ENCODE data around the gene NR3C2.

Gene NR3C2

DNA sequence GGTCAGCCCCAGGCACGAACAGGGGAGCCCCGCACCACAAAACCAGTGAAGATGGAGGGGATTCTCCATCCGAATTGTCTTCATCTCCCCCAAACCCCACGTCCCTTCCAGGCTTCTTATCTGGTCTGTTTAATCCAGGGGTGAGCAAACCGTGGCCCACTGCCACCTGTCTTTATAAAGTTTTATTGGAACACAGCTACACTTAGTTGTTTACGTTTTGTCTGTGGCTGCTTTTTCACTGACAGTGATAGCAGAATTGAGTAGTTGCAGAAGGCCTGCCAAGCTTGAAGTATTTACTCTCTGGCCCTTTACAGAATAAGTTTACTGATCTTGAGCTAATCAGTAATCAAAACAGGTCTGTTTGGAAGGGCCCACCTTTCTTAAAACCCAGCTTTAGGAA lies 386.4 kb downstream of the NR3C2 start:
- Histone ChIP-seq H3K27ac (ENCODE audit: low read depth, low read length) (peak overlapping the region; percentile 89), H4K20me1 (ENCODE audit: low read depth, low read length) (no peaks in the 10 kb centered on the region), H3K27me3 (ENCODE audit: low read length) (no peaks in the 10 kb centered on the region), H3K9me2 (replicated peaks; ENCODE audit: insufficient read depth, low read length) (no peaks in the 10 kb centered on the region), H3K36me3 (ENCODE audit: low read length) (no peaks in the 10 kb centered on the region), H3K4me2 (ENCODE audit: low read depth, low read length, poor library complexity, severe bottlenecking) (peak overlapping the region; percentile 31), H2AFZ (ENCODE audit: low read depth, low read length, severe bottlenecking) (peak overlapping the region; percentile 78), H3K9me3 (ENCODE audit: insufficient read depth, low read length) (no peaks in the 10 kb centered on the region), H3K9ac (ENCODE audit: low read length) (peak overlapping the region; percentile 19), H3F3A (ENCODE audit: insufficient read depth) (peaks cover 45% of the 10 kb centered on the region), H3K79me2 (ENCODE audit: insufficient read depth, low read length) (no peaks in the 10 kb centered on the region), H3K4me3 (ENCODE audit: insufficient read depth, low read length, poor library complexity, severe bottlenecking) (no peak overlapping the region)
- TF ChIP-seq, protein P1, sequence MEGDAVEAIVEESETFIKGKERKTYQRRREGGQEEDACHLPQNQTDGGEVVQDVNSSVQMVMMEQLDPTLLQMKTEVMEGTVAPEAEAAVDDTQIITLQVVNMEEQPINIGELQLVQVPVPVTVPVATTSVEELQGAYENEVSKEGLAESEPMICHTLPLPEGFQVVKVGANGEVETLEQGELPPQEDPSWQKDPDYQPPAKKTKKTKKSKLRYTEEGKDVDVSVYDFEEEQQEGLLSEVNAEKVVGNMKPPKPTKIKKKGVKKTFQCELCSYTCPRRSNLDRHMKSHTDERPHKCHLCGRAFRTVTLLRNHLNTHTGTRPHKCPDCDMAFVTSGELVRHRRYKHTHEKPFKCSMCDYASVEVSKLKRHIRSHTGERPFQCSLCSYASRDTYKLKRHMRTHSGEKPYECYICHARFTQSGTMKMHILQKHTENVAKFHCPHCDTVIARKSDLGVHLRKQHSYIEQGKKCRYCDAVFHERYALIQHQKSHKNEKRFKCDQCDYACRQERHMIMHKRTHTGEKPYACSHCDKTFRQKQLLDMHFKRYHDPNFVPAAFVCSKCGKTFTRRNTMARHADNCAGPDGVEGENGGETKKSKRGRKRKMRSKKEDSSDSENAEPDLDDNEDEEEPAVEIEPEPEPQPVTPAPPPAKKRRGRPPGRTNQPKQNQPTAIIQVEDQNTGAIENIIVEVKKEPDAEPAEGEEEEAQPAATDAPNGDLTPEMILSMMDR (IDR thresholded peaks at IDR 0.05; ENCODE audit: insufficient read depth, low read length, poor library complexity, severe bottlenecking): no peak
- no peak for TF ChIP-seq EZH2phosphoT487 (conservative IDR thresholded peaks at IDR 0.05; ENCODE audit: low read length)

DNA sequence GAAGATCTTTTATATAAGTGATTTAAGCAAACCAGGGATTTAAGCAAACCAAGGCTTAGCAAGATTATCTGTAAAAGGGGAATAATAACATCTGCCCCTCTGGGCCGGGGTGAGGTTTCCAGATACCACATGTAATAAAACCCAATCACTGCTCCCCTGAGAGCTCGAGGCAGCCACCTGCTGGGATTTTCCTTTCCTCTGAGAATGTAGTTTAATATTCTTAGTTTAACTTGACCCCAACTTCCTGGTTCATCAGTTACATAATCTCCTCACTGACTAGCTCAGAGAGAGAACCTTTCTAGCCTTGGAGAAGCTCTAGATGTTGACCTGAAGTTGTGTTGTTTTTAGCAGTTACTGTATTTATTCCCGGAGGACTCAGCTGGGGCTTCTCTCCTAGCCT lies 387.9 kb downstream of the NR3C2 start:
- peak overlapping the region; percentile 43 for H2AFZ ChIP-seq (ENCODE audit: low read depth, low read length, severe bottlenecking)
- H3K4me2 ChIP-seq (ENCODE audit: low read depth, low read length, poor library complexity, severe bottlenecking): peak overlapping the region; percentile 60
- peaks cover 45% of the 10 kb centered on the region for H3F3A ChIP-seq (ENCODE audit: insufficient read depth)
- no peaks in the 10 kb centered on the region for H3K9me3 ChIP-seq (ENCODE audit: insufficient read depth, low read length)
- no peaks in the 10 kb centered on the region for H3K27me3 ChIP-seq (ENCODE audit: low read length)
- H3K36me3 ChIP-seq (ENCODE audit: low read length): no peaks in the 10 kb centered on the region
- no peaks in the 10 kb centered on the region for H3K9me2 ChIP-seq (replicated peaks; ENCODE audit: insufficient read depth, low read length)
- peak overlapping the region; percentile 22 for H3K9ac ChIP-seq (ENCODE audit: low read length)
- H3K27ac ChIP-seq (ENCODE audit: low read depth, low read length): peak overlapping the region; percentile 89
- no peak overlapping the region for H3K4me3 ChIP-seq (ENCODE audit: insufficient read depth, low read length, poor library complexity, severe bottlenecking)
- H4K20me1 ChIP-seq (ENCODE audit: low read depth, low read length): no peaks in the 10 kb centered on the region
- TF ChIP-seq EZH2phosphoT487 (conservative IDR thresholded peaks at IDR 0.05; ENCODE audit: low read length): no peak
- TF ChIP-seq, protein P1 (IDR thresholded peaks at IDR 0.05; ENCODE audit: insufficient read depth, low read length, poor library complexity, severe bottlenecking): no peak
- H3K79me2 ChIP-seq (ENCODE audit: insufficient read depth, low read length): no peaks in the 10 kb centered on the region

DNA sequence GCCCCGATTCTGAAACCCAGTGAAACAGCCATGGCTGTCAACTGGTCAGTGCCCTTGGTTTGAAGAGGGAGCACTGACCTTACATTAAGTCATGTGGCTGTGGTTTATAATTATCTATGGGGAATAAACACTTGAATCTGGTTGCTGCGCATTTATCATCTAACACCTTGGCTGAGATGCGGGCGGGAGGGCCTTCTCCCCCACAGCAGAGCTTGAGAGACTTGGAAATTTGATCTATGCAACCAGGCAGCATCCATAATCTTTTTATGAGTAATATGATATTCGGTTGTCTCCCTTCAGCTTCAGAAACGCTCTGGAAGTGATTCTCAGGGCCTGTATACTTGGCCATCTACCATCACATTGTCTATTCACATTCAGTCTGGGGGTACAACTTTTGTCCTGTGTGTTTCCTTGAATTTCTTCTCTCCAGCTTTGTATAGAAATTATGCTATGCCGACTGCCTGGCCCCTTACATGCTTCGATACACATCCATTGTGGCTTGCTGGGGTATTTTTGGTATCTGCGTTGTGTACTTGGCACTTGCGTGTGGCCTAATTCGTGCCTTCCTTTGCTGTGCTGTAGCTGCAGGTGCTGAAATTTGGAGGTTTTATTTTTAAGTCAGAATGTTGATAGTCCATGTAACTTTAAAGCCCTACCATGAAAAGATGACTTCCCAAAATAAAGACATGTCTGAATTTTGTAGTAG lies 388.8 kb downstream of the NR3C2 start:
- Histone ChIP-seq H3K36me3 (ENCODE audit: low read length) (no peaks in the 10 kb centered on the region), H3K9me3 (ENCODE audit: insufficient read depth, low read length) (no peaks in the 10 kb centered on the region), H3K27me3 (ENCODE audit: low read length) (no peaks in the 10 kb centered on the region), H3F3A (ENCODE audit: insufficient read depth) (peaks cover 40% of the 10 kb centered on the region), H3K79me2 (ENCODE audit: insufficient read depth, low read length) (no peaks in the 10 kb centered on the region), H3K27ac (ENCODE audit: low read depth, low read length) (peak overlapping the region; percentile 89), H3K9me2 (replicated peaks; ENCODE audit: insufficient read depth, low read length) (no peaks in the 10 kb centered on the region), H4K20me1 (ENCODE audit: low read depth, low read length) (no peaks in the 10 kb centered on the region), H2AFZ (ENCODE audit: low read depth, low read length, severe bottlenecking) (peak overlapping the region; percentile 43), H3K4me3 (ENCODE audit: insufficient read depth, low read length, poor library complexity, severe bottlenecking) (no peak overlapping the region), H3K9ac (ENCODE audit: low read length) (peak overlapping the region; percentile 10), H3K4me2 (ENCODE audit: low read depth, low read length, poor library complexity, severe bottlenecking) (peak overlapping the region; percentile 60)
- TF ChIP-seq, protein P1 (IDR thresholded peaks at IDR 0.05; ENCODE audit: insufficient read depth, low read length, poor library complexity, severe bottlenecking): no peak
- no peak for TF ChIP-seq EZH2phosphoT487 (conservative IDR thresholded peaks at IDR 0.05; ENCODE audit: low read length)
